ENCODE measurements around the gene ADIG. TPM values are rescaled to one million over a fixed set of nuclear protein-coding genes. Genes with fewer than 3 reads are reported as not detected.
A peak's percentile ranks its signal among the peaks of the same experiment; 100 is the strongest.

ADIG gene
- total and polyA plus RNA-seq, 2 of the 8 experiments (the other 6 are each of a cell fraction or from before 2014, with no cell fraction given): not detected

DNA sequence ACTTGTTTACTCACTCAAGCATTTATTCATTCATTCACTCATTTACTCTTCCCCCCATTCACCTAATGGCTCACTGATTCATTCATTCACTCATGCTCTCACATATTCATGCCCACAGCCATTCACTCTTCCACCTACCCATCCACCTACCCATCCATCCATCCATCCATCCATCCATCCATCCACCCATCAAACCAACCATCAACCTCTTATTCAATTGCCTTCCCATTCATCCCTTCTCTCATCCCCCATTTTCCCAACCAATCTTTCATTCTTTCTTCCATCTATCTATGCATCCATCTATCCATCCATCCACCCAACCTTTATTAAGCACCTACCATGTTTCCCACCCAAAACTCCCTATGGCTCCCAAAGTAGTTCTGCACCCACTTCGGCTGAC is 19.1 kb downstream of the ADIG start:
- no peak overlapping the region for H2AK5ac ChIP-seq (ENCODE audit: low read depth, low read length)
- H2BK15ac ChIP-seq (ENCODE audit: low read length): no peak overlapping the region
- POLR2A ChIA-PET (ENCODE audit: partially characterized antibody): no interaction called here
- no peak overlapping the region for H3K56ac ChIP-seq (replicated peaks; ENCODE audit: insufficient read length, low read depth, low read length)
- peak overlapping the region; percentile 33 for H3K4ac ChIP-seq (replicated peaks; ENCODE audit: insufficient read length, low read depth, low read length)
- no peak overlapping the region for H4K91ac ChIP-seq (replicated peaks; ENCODE audit: insufficient read length, low read length)
- H4K8ac ChIP-seq (ENCODE audit: extremely low read depth, insufficient read depth, low read length): no peak overlapping the region
- H3K4me1 ChIP-seq (replicated peaks in 1 of 4; ENCODE audit: control insufficient read depth in 3 of 4, insufficient read depth in 4 of 4, low read length in 3 of 4): peaks cover 0 to 16% (median 12%) of the 10 kb centered on the region in 4 experiments; a peak in 6 of 7 replicates
- WGBS, 2 experiments (ENCODE audit: extremely low coverage in 1 of 2, insufficient coverage in 1 of 2, insufficient read length in 1 of 2, insufficient replicate concordance in 2 of 2, low coverage in 1 of 2, low lambda C conversion rate in 2 of 2, missing lambda C conversion rate in 1 of 2): 94% methylated on average over 1 of the region's 1 CpG; no CpG with 5 or more reads in 1 of the 2 experiments
- H2BK120ac ChIP-seq (replicated peaks; ENCODE audit: low read depth, low read length): peak overlapping the region; percentile 26
- H3K79me2 ChIP-seq (ENCODE audit: control insufficient read depth in 1 of 2, insufficient read depth in 2 of 2, low read length in 2 of 2): no peaks in the 10 kb centered on the region
- H3K9me3 ChIP-seq (ENCODE audit: insufficient read depth in 2 of 2, low read depth in 1 of 2, low read length in 1 of 2): no peaks in the 10 kb centered on the region
- H3K4me2 ChIP-seq (ENCODE audit: insufficient read depth in 1 of 2, low read depth in 2 of 2, low read length in 2 of 2): no peak overlapping the region; a peak in 1 of 4 replicates
- no peak overlapping the region for H3K4me3 ChIP-seq (ENCODE audit: extremely low read depth in 1 of 4, insufficient read depth in 2 of 4, low read depth in 3 of 4, low read length in 4 of 4)
- peaks cover 8% of the 10 kb centered on the region; the same call in 1 of the 2 replicates for H3K23me2 ChIP-seq (ENCODE audit: low read depth, low read length)
- H3K9ac ChIP-seq (replicated peaks in 1 of 4; ENCODE audit: extremely low read depth in 1 of 4, low read depth in 3 of 4, low read length in 3 of 4): no peak overlapping the region
- DNase-seq (ENCODE audit: low read depth in 1 of 2, low spot score in 2 of 2) (no peak), FAIRE-seq (no peak)
- no peak overlapping the region for H2BK5ac ChIP-seq (ENCODE audit: low read depth, low read length)
- TF ChIP-seq CEBPB (IDR thresholded peaks at IDR 0.05; ENCODE audit: low read depth, low read length) (no peak), FOSL1 (IDR thresholded peaks at IDR 0.05; ENCODE audit: insufficient read depth, low read depth, low read length) (no peak), SRF (IDR thresholded peaks at IDR 0.05; ENCODE audit: low read depth, low read length) (no peak), RBBP5 (IDR thresholded peaks at IDR 0.05; ENCODE audit: borderline replicate concordance, low read depth, low read length) (no peak), RAD21 (IDR thresholded peaks at IDR 0.05 in 1 of 2, conservative IDR thresholded peaks at IDR 0.05 in 1 of 2; ENCODE audit: low read depth in 2 of 2, low read length in 2 of 2) (no peak), CBX5 (IDR thresholded peaks at IDR 0.05; ENCODE audit: low read depth, low read length) (no peak), PHF8 (conservative IDR thresholded peaks at IDR 0.05; ENCODE audit: low read depth, low read length) (no peak), SIRT6 (IDR thresholded peaks at IDR 0.05; ENCODE audit: low read length) (no peak), SIX5 (IDR thresholded peaks at IDR 0.05; ENCODE audit: low read depth, low read length) (no peak), SP4 (IDR thresholded peaks at IDR 0.05; ENCODE audit: low read length) (no peak), KDM1A (IDR thresholded peaks at IDR 0.05; ENCODE audit: borderline replicate concordance, low read length) (no peak)
- TF ChIP-seq, protein P1, sequence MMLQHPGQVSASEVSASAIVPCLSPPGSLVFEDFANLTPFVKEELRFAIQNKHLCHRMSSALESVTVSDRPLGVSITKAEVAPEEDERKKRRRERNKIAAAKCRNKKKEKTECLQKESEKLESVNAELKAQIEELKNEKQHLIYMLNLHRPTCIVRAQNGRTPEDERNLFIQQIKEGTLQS (IDR thresholded peaks at IDR 0.05; ENCODE audit: insufficient read depth, low read depth, low read length): no peak
- TF ChIP-seq, protein P2, sequence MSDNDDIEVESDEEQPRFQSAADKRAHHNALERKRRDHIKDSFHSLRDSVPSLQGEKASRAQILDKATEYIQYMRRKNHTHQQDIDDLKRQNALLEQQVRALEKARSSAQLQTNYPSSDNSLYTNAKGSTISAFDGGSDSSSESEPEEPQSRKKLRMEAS (IDR thresholded peaks at IDR 0.05): no peak
- H4K5ac ChIP-seq (ENCODE audit: insufficient read length, low read depth, low read length): no peak overlapping the region
- peaks cover 0 to 9% (median 4%) of the 10 kb centered on the region in 4 experiments; a peak in 4 of 7 replicates for H3K27me3 ChIP-seq (replicated peaks in 1 of 4; ENCODE audit: control insufficient read depth in 3 of 4, extremely low read depth in 1 of 4, insufficient read depth in 3 of 4, low read length in 3 of 4)
- H3K23ac ChIP-seq (ENCODE audit: insufficient read length): no peak overlapping the region
- H3K79me1 ChIP-seq (ENCODE audit: low read depth, low read length): no peaks in the 10 kb centered on the region
- H4K20me1 ChIP-seq (replicated peaks in 1 of 2; ENCODE audit: control insufficient read depth in 1 of 2, insufficient read depth in 2 of 2, low read length in 2 of 2): no peaks in the 10 kb centered on the region
- H3K18ac ChIP-seq (ENCODE audit: extremely low read depth, low read length): no peak overlapping the region
- 0 out of 2 replicates have a peak overlapping the region, but pooled peaks have one; percentile 87 for H2BK12ac ChIP-seq (ENCODE audit: low read depth, low read length)
- H2BK20ac ChIP-seq (ENCODE audit: low read length): no peak overlapping the region
- no peaks in the 10 kb centered on the region for H3K36me3 ChIP-seq (ENCODE audit: control insufficient read depth in 2 of 4, insufficient read depth in 4 of 4, low read length in 3 of 4)
- CTCF ChIA-PET (ENCODE audit: partially characterized antibody): interaction anchor here (1.3 to 1.4 kb wide), 2 partner anchors 13 to 23 kb away, joined by 3 read pairs; no protein-coding TSS in a partner anchor
- no peak overlapping the region for H3K14ac ChIP-seq (ENCODE audit: insufficient read length)
- no peak overlapping the region for H3K27ac ChIP-seq (ENCODE audit: low read depth, low read length)
- H2AFZ ChIP-seq (ENCODE audit: low read length): no peak overlapping the region
